Hepatocyte (in vitro differentiated cells): Measurements from ENCODE around the gene NFAT5. TPM values are rescaled to one million over a fixed set of nuclear protein-coding genes. Genes with fewer than 3 reads are reported as not detected.
"Not testable (repeated sequence)": the region's sequence is repeated elsewhere in the genome, so short reads cannot be mapped to it uniquely, and the experiment has no call there.

Experiments used
- DNase-seq: peaks from one replicate; pipeline ENCODE4 v3.0.0-alpha.2; 2016; ENCODE audit warnings: low spot score
- H2AFZ ChIP-seq: fragments of 200-600 bp; sonication (generic); 2 replicates; pipeline ENCODE4 v1.6.0; 2016; ENCODE audit warnings: antibody characterized with exemption, mild to moderate bottlenecking
- H3K27ac ChIP-seq: fragments of 200-600 bp; sonication (generic); 2 replicates; pipeline ENCODE4 v1.5.1; 2016; ENCODE audit warnings: mild to moderate bottlenecking
- H3K27me3 ChIP-seq: fragments of 200-600 bp; sonication (generic); 2 replicates; pipeline ENCODE4 v1.6.1; 2016
- H3K36me3 ChIP-seq: fragments of 200-600 bp; sonication (generic); replicated peaks from 2 replicates; pipeline ENCODE4 v1.5.1; 2016; ENCODE audit warnings: low read depth; ENCODE audit not compliant: insufficient read depth
- H3K4me1 ChIP-seq: fragments of 200-600 bp; sonication (generic); 2 replicates; pipeline ENCODE4 v1.5.1; 2016; ENCODE audit warnings: mild to moderate bottlenecking, moderate library complexity; ENCODE audit not compliant: insufficient read depth
- H3K4me2 ChIP-seq: fragments of 200-600 bp; sonication (generic); 2 replicates; pipeline ENCODE4 v1.6.0; 2016
- H3K4me3 ChIP-seq: fragments of 200-600 bp; sonication (generic); 2 replicates; pipeline ENCODE4 v1.5.1; 2016; ENCODE audit warnings: mild to moderate bottlenecking
- H3K79me2 ChIP-seq: fragments of 200-600 bp; sonication (generic); 2 replicates; pipeline ENCODE4 v1.6.0; 2017; ENCODE audit warnings: mild to moderate bottlenecking
- H3K9me2 ChIP-seq: fragments of 200-600 bp; sonication (generic); replicated peaks from 2 replicates; pipeline ENCODE4 v1.6.0; 2017; ENCODE audit warnings: mild to moderate bottlenecking; ENCODE audit not compliant: insufficient read depth
- H3K9me3 ChIP-seq: fragments of 200-600 bp; sonication (generic); 2 replicates; pipeline ENCODE4 v1.5.1; 2016; ENCODE audit warnings: low read depth, mild to moderate bottlenecking
- H4K20me1 ChIP-seq: fragments of 200-600 bp; sonication (generic); 2 replicates; pipeline ENCODE4 v1.6.0; 2016; ENCODE audit warnings: mild to moderate bottlenecking; ENCODE audit not compliant: insufficient read depth, poor library complexity, severe bottlenecking
- CTCF ChIP-seq: fragments of 200-600 bp; sonication (generic); IDR thresholded peaks from 2 replicates; pipeline ENCODE4 v1.5.1; 2016; ENCODE audit warnings: antibody characterized with exemption, mild to moderate bottlenecking; ENCODE audit not compliant: poor library complexity
- EZH2 ChIP-seq: fragments of 200-600 bp; sonication (generic); IDR thresholded peaks from 2 replicates; pipeline ENCODE4 v1.6.1; 2016; ENCODE audit warnings: antibody characterized with exemption, mild to moderate bottlenecking, borderline replicate concordance
- EZH2phosphoT487 ChIP-seq: fragments of 200-600 bp; sonication (generic); IDR thresholded peaks from one replicate; pipeline ENCODE4 v1.6.1; 2018; ENCODE audit warnings: antibody characterized with exemption, mild to moderate bottlenecking, low read depth, moderate library complexity; ENCODE audit not compliant: unreplicated experiment, severe bottlenecking
- WGBS: methylation state at CpG from one replicate; pipeline ENCODE4 v1.1.6; 2016; ENCODE audit warnings: low lambda C conversion rate; ENCODE audit errors: missing lambda C conversion rate; 5-methylcytosine and 5-hydroxymethylcytosine counted together
- polyA plus RNA-seq: library from polyadenylated mRNA; unstranded; fragments of >200 nt; fragmentation: Nextera tagmentation; extraction: Ambion mirVana; gene quantifications from 2 replicates; pipeline ENCODE4 v1.2.1, GENCODE V29; 2016
- total RNA-seq: library from RNA; depleted of rRNA; stranded (reverse); fragments of >200 nt; gene quantifications from 2 replicates; pipeline ENCODE4 v1.2.3, GENCODE V29; 2014

NFAT5 gene
- total and polyA plus RNA-seq, 2 experiments from 2014 or later = 9.2 to 30.7 TPM

DNA sequence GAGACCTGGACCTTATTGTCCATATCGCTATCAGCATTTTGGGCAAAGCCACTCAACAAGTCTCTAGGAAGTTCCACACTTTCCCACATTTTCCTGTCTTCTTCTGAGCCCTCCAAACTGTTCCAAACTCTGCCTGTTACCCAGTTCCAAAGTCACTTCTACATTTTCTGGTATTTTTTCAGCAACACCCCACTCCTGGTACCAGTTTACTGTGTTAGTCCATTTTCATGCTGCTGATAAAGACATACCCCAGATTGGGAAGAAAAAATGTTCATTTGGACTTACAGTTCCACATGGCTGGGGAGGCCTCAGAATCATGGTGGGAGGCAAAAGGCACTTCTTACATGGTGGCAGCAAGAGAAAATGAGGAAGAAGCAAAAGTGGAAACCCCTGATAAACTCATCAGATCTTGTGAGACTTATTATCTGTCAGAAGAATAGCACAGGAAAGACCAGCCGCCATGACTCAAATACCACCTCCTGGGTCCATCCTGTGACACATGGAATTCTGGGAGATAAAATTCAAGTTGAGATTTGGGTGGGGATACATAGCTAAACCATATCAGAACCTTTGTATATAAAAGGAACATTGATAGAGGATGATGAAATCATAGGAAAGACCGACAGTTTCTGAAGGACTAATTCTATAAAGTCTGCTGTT is 71.6 kb downstream of the NFAT5 start:
- H3K27ac ChIP-seq, H3K4me2 ChIP-seq, H3K9me2 ChIP-seq, H4K20me1 ChIP-seq, H2AFZ ChIP-seq, H3K9me3 ChIP-seq, H3K27me3 ChIP-seq, H3K36me3 ChIP-seq, H3K4me1 ChIP-seq, H3K4me3 ChIP-seq, DNase-seq: not testable (repeated sequence)
- WGBS = 97% methylated on average over 3 of the region's 3 CpGs
- H3K79me2 ChIP-seq = peaks cover 75% of the 10 kb centered on the region

- H3K36me3 ChIP-seq, H2AFZ ChIP-seq, H3K4me1 ChIP-seq, H3K4me2 ChIP-seq, H3K27me3 ChIP-seq, H3K4me3 ChIP-seq, H3K27ac ChIP-seq, DNase-seq, H3K9me3 ChIP-seq, H3K9me2 ChIP-seq: not testable (repeated sequence)
- peaks cover 63% of the 10 kb centered on the region for H3K79me2 ChIP-seq
- 98% methylated on average over 3 of the region's 3 CpGs for WGBS
- H4K20me1 ChIP-seq = peaks cover 11% of the 10 kb centered on the region
Observed at GRCh38 chr16:69643997-69644396, 78.2 kb downstream of the NFAT5 start.

DNA sequence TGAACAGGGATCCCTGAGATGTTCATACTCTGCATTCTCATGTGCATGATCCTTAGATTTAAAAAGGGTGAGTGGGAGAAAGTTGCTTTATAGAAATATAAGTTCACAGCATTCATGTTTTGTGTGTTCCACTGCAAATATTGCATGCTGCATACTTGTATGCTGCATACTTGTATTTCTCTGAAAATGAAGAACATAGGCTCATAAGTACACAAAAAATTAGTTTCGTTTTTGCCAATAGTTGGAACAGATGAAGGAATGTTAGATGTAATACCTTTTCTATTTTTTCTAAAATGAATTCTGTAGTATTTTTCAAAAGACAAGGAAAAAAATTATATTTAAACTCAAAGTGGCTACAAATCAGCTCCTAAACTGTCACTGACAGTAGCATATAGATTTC is 79.0 kb downstream of the NFAT5 start:
- Histone ChIP-seq H3K4me2 (no peak overlapping the region), H3K27me3 (no peaks in the 10 kb centered on the region), H2AFZ (no peak overlapping the region), H3K36me3 (no peaks in the 10 kb centered on the region), H3K4me1 (no peaks in the 10 kb centered on the region), H3K4me3 (no peak overlapping the region), H3K9me3 (no peaks in the 10 kb centered on the region), H3K27ac (no peak overlapping the region), H4K20me1 (peaks cover 11% of the 10 kb centered on the region), H3K79me2 (peaks cover 64% of the 10 kb centered on the region), H3K9me2 (no peaks in the 10 kb centered on the region)
- TF ChIP-seq EZH2 (no peak), CTCF (no peak), EZH2phosphoT487 (no peak)
- DNase-seq = no peak
- 81% methylated on average over 1 of the region's 1 CpG for whole genome bisulfite sequencing

- WGBS = 93% methylated on average over 5 of the region's 5 CpGs
- no peaks in the 10 kb centered on the region for H3K9me2 ChIP-seq
- no peak overlapping the region for H3K4me3 ChIP-seq
- H3K4me2 ChIP-seq = no peak overlapping the region
- no peaks in the 10 kb centered on the region for H3K4me1 ChIP-seq
- peaks cover 11% of the 10 kb centered on the region for H4K20me1 ChIP-seq
- no peak overlapping the region for H3K27ac ChIP-seq
- no peak for DNase-seq
- no peak overlapping the region for H2AFZ ChIP-seq
- no peaks in the 10 kb centered on the region for H3K27me3 ChIP-seq
- no peaks in the 10 kb centered on the region for H3K9me3 ChIP-seq
- no peak for TF ChIP-seq EZH2
- no peak for TF ChIP-seq CTCF
- TF ChIP-seq EZH2phosphoT487 = no peak
- no peaks in the 10 kb centered on the region for H3K36me3 ChIP-seq
- peaks cover 63% of the 10 kb centered on the region for H3K79me2 ChIP-seq
Observed at GRCh38 chr16:69647020-69647419, 81.3 kb downstream of the NFAT5 start.
